ENCODE data around the gene NRXN3.

NRXN3 gene

GRCh38 chr14:79890527-79890926, 1720.4 kb downstream of the NRXN3 start:
- no peak for DNase-seq

- DNase-seq, result no peak
Measured at GRCh38 chr14:79896009-79896408, 1725.8 kb downstream of the NRXN3 start.

GRCh38 chr14:79899610-79900009, 1729.4 kb downstream of the NRXN3 start:
- DNase-seq, result no peak

GRCh38 chr14:79904497-79904896, 1734.3 kb downstream of the NRXN3 start:
- no peak for DNase-seq

DNA sequence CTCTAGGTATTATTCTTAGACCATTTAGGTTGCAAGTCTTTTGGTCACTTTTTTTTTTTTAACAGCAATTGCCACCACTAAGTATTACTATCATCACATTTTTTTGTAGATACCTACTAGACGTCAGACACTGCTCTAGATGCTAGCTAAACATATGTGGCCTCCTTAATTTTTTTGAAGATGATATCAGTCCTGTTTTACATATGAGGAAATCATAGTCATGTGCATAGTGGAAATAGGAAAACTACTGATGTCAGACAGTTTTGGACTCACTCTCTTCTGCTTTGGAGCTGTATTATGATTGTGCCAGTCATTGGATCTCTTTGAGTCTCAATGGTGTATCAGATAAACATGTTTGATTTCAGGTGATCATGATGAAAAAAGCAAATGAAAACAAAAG, 1736.8 kb downstream of the NRXN3 start:
- no peak for DNase-seq

GRCh38 chr14:79910086-79910485, 1739.9 kb downstream of the NRXN3 start:
- no peak for DNase-seq

- DNase-seq, result no peak
Measured at GRCh38 chr14:79911744-79912143, 1741.6 kb downstream of the NRXN3 start.

DNA sequence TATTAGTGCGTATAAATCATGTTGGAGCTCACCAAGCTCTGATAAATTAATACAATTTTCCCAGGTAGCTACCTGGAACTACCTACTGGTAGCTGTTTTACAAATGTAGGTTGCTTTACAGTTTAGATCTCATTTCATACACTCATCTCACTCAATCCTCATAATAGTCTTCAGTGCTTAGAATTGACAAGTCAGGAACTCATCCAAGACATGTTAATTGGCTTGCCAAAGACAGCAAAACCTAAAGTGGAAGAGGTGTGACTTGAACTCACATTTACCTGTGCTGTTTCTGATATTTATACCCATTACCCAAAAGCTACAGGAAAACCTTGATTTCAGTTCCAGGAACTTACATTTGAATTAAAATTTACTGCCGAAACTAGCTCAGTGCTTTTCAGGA, 1744.4 kb downstream of the NRXN3 start:
- DNase-seq, result no peak

GRCh38 chr14:79915406-79915805, 1745.2 kb downstream of the NRXN3 start:
- no peak for DNase-seq

DNA sequence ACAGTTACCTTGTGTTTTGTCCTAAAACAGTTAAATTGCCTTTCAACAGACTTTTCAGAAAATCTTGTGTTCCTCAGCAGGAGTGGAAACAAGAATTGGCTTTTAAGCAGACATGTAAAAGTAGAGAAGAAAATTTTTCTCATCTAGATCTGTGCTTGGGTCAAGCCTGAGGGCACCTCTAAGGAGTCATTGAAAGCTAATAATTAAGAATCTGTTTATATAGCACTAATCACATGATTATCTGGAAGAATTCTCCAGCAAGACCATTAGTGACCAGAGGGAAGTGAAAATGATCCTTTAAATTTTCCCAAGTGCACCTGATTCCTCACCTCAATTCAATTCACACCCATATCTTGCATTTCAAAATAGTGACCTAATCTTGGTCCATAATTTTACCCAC, 1746.1 kb downstream of the NRXN3 start:
- DNase-seq, result no peak

- no peak for DNase-seq
Measured at GRCh38 chr14:79916892-79917291, 1746.7 kb downstream of the NRXN3 start.
